GM23248 (cell line): ENCODE results near the gene CRYGD.

Experiments
- EZH2 ChIP-seq: fragments of 200-600 bp; sonication (generic); IDR thresholded peaks from 2 replicates; pipeline ENCODE4 v1.6.1; 2018; ENCODE audit warnings: antibody characterized with exemption, mild to moderate bottlenecking; ENCODE audit not compliant: insufficient read depth, poor library complexity, severe bottlenecking
- EZH2phosphoT487 ChIP-seq: fragments of 200-600 bp; sonication (generic); IDR thresholded peaks from 2 replicates; pipeline ENCODE4 v1.6.1; 2018; ENCODE audit warnings: antibody characterized with exemption, moderate library complexity, mild to moderate bottlenecking, low read depth; ENCODE audit not compliant: insufficient read depth

DNA sequence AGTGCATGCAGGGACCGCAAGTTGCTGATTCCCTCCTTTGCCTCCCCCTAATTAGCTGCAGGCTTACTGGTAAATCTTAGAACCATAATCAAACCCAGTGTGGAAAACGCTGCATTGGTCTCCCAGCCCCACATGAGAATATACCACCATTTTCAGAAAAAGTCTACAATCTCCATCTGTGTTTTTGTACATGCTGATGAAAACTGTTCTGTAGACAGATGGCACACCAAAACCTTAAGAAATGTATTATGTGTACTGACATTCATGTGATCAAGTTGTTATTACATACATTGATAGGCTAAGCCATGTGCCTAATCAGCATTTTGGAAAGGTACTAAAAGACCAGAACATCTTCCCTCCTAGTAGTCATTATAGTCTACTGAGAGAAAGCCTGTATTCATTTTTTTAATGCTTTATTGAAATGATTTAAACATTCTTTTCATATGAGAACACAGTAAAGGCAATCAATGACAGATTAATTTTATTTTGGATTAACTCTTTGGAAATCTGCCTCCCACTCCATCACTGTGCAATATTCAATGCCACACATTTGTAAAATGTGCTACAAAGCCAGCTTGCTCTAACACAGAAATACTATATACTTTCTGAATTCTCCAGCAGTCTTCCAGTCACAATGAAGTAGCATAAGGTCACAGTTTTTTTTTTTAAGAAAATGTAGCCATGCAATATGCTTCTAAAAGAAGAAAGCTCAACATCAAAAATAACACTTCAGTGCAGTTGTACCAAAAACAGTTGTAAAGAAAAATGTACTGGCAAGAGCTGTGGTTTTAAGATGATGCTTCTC lies 40.8 kb upstream of the CRYGD start:
- no peak for TF ChIP-seq EZH2
- no peak for TF ChIP-seq EZH2phosphoT487
